K562 (cell line): Measurements from ENCODE around the gene LRRN3. TPM values are rescaled to one million over a fixed set of nuclear protein-coding genes. Genes with fewer than 3 reads are reported as not detected.

Experiments used
- ATAC-seq: fragments of 200-7000 bp; cut with Tn5 transposase; 3 replicates; pipeline ENCODE4 v1.9.1; 2020; ENCODE audit warnings: moderate library complexity
- BruUV-seq: library from RNA; stranded (reverse); fragments of 400-500 nt; replicated peaks from 2 replicates; lab custom pipeline; 2021; lab: Mats Ljungman, UMichigan
- CTCF ChIA-PET: fragments of 300-600 bp; formaldehyde crosslinking; extraction: SDS; loops from one replicate; lab custom pipeline; 2021; ENCODE audit warnings: low intra/inter-chr PET ratio; lab: Yijun Ruan, JAX
- POLR2A ChIA-PET: fragments of 300-600, 350-650 bp; sonication (Branson Sonifier 250); formaldehyde crosslinking; extraction: SDS; loops from one replicate; lab custom pipeline; 2021; ENCODE audit warnings: antibody characterized with exemption, inconsistent platforms; lab: Yijun Ruan, JAX
- DNase-seq, 4 experiments: peaks; one replicate each; pipeline versions ENCODE4 v3.0.0 to v3.0.0-alpha.2; 2011 to 2018; ENCODE audit warnings: low spot score in 3 of 4, mixed read lengths in 3 of 4; ENCODE audit errors: extremely low read depth in 1 of 4
- FAIRE-seq: peaks from 2 replicates; lab custom pipeline; 2011; peaks lifted over from hg19 to GRCh38; lab: Jason Lieb, UNC
- H2AFZ ChIP-seq: 2 replicates; pipeline ENCODE4 v1.6.0; 2011; ENCODE audit warnings: low read depth, low read length, control low read depth, inconsistent platforms
- H3K27ac ChIP-seq: fragments of 200-600 bp; 3 replicates; pipeline ENCODE4 v1.8.0; 2011; ENCODE audit warnings: low read depth, mild to moderate bottlenecking, control low read depth, inconsistent platforms, low read length, moderate library complexity, mixed read lengths; ENCODE audit errors: extremely low read depth
- H3K27me3 ChIP-seq, 2 experiments: fragments of 300-600 bp in 1 of 2; 2 replicates in 1 of 2; 3 replicates in 1 of 2; pipeline versions ENCODE4 v1.6.0 to v1.8.0; 2011; ENCODE audit warnings: inconsistent platforms in 2 of 2, low read length in 2 of 2, mild to moderate bottlenecking in 1 of 2, mixed read lengths in 1 of 2, moderate library complexity in 1 of 2; ENCODE audit not compliant: control insufficient read depth in 2 of 2, insufficient read depth in 2 of 2
- H3K36me3 ChIP-seq: fragments of 300-600 bp; 3 replicates; pipeline ENCODE4 v1.8.0; 2011; ENCODE audit warnings: mild to moderate bottlenecking, low read length, inconsistent platforms; ENCODE audit not compliant: control insufficient read depth, insufficient read depth
- H3K4me1 ChIP-seq, 2 experiments: fragments of 200-600 bp in 1 of 2; replicated peaks in 1 of 2; 2 replicates in 1 of 2; 3 replicates in 1 of 2; pipeline versions ENCODE4 v1.5.1 to v1.8.0; 2011; ENCODE audit warnings: inconsistent platforms in 2 of 2, low read length in 2 of 2, mild to moderate bottlenecking in 1 of 2, mixed read lengths in 1 of 2, moderate library complexity in 1 of 2; ENCODE audit not compliant: control insufficient read depth in 2 of 2, insufficient read depth in 2 of 2
- H3K4me2 ChIP-seq: 2 replicates; pipeline ENCODE4 v1.6.1; 2011; ENCODE audit warnings: low read length, control low read depth, inconsistent platforms, mixed read lengths; ENCODE audit not compliant: insufficient read depth
- H3K4me3 ChIP-seq: fragments of 200-600 bp; sonication (generic), shearing (Covaris generic); 2 replicates; pipeline ENCODE4 v1.5.1; 2016; ENCODE audit warnings: control low read depth, inconsistent platforms
- H3K79me2 ChIP-seq: fragments of 200-600 bp; 3 replicates; pipeline ENCODE4 v1.8.0; 2011; ENCODE audit warnings: low read length, inconsistent platforms; ENCODE audit not compliant: control insufficient read depth, insufficient read depth
- H3K9ac ChIP-seq, 2 experiments: 2 replicates each; pipeline versions ENCODE4 v1.6.0 to v1.6.1; 2011; ENCODE audit warnings: low read depth in 2 of 2, low read length in 2 of 2, control low read depth in 1 of 2, inconsistent platforms in 1 of 2, mild to moderate bottlenecking in 1 of 2, mixed read lengths in 1 of 2; ENCODE audit not compliant: insufficient read depth in 1 of 2
- H3K9me1 ChIP-seq: one replicate; pipeline ENCODE4 v1.6.0; 2011; ENCODE audit warnings: inconsistent platforms, mild to moderate bottlenecking, low read length, moderate library complexity; ENCODE audit not compliant: control insufficient read depth, insufficient read depth
- H3K9me3 ChIP-seq: replicated peaks from 2 replicates; pipeline ENCODE4 v1.5.1; 2011; ENCODE audit warnings: low read depth, low read length, inconsistent platforms; ENCODE audit not compliant: control insufficient read depth, insufficient read depth
- H4K20me1 ChIP-seq: replicated peaks from 2 replicates; pipeline ENCODE4 v1.6.1; 2011; ENCODE audit warnings: low read length, inconsistent platforms, mixed read lengths; ENCODE audit not compliant: control insufficient read depth, insufficient read depth
- KLF6 ChIP-seq: fragments of 250-450 bp; sonication (Bioruptor Pico); IDR thresholded peaks from 2 replicates; pipeline ENCODE4 v1.4.0; 2020; ENCODE audit warnings: mild to moderate bottlenecking, moderate library complexity, borderline replicate concordance
- POLR2AphosphoS5 ChIP-seq: IDR thresholded peaks from 2 replicates; pipeline ENCODE4 v1.6.1; 2011; ENCODE audit warnings: mild to moderate bottlenecking, low read depth, low read length, moderate library complexity; ENCODE audit not compliant: control insufficient read depth, insufficient read depth
- REST ChIP-seq, 2 experiments: fragments of 450-650 bp; formaldehyde crosslinking in 1 of 2; IDR thresholded peaks; 2 replicates each; pipeline versions ENCODE4 v1.4.0 to v1.6.1; 2014 to 2020; ENCODE audit warnings: mild to moderate bottlenecking in 2 of 2, borderline replicate concordance in 1 of 2, low read depth in 1 of 2
- TRIM24 ChIP-seq, 2 experiments: fragments of 450-650 bp; IDR thresholded peaks; 2 replicates each; pipeline ENCODE4 v1.6.1; 2016
- ZNF280B ChIP-seq: fragments of 250-450 bp; sonication (Bioruptor Pico); IDR thresholded peaks from 2 replicates; pipeline ENCODE4 v1.5.1; 2021; ENCODE audit warnings: mild to moderate bottlenecking
- WGBS: fragments of 100-300 bp; shearing (Covaris generic); methylation state at CpG from one replicate; pipeline ENCODE4 v1.1.6; 2016; ENCODE audit warnings: low coverage, mixed read lengths; ENCODE audit not compliant: insufficient coverage; ENCODE audit errors: missing lambda C conversion rate; 5-methylcytosine and 5-hydroxymethylcytosine counted together
- in situ Hi-C: fragments of 300-500 bp; cut with MboI; formaldehyde crosslinking; loops from 4 replicates; pipeline ENCODE4 v1.15.0; 2018; ENCODE audit warnings: inconsistent platforms, mixed read lengths
- intact Hi-C: fragments of 100-400 bp; cut with micrococcal nuclease; formaldehyde crosslinking; loops from 2 replicates; pipeline ENCODE4 v1.14.2; 2022
- polyA plus RNA-seq, 8 experiments: library from polyadenylated mRNA; depleted of rRNA in 4 of 8; stranded (reverse) in 5 of 8; unstranded in 3 of 8; fragments of >200 nt; fragmentation: Nextera tagmentation in 2 of 8; fragmentation: Illumina TruSeq in 1 of 8; extraction: Ambion mirVana in 2 of 8; extraction: Trizol in 1 of 8; gene quantifications; 2 replicates each; pipeline versions ENCODE4 v1.2.1 to v1.2.3, GENCODE V29; 2011 to 2014; ENCODE audit warnings: inconsistent platforms in 1 of 8, missing spikeins in 1 of 8
- total RNA-seq, 7 experiments: library from RNA; depleted of rRNA in 6 of 7; stranded (reverse); fragments of >200 nt in 6 of 7; fragmentation: Illumina TruSeq in 2 of 7; extraction: Trizol in 2 of 7; gene quantifications; 2 replicates each; pipeline versions ENCODE4 v1.2.1 to v1.2.3, GENCODE V29; 2011 to 2021; ENCODE audit warnings: low replicate concordance in 1 of 7

The LRRN3 gene
- total and polyA plus RNA-seq, 9 of the 15 experiments (the other 6 are each of a cell fraction or from before 2014, with no cell fraction given), result 0.05 to 1.00 (median 0.20) TPM; not detected in 1

- WGBS, result 73% methylated on average over 1 of the region's 1 CpG
- Histone ChIP-seq H3K9me1 (no peaks in the 10 kb centered on the region), H3K27me3 (no peaks in the 10 kb centered on the region), H2AFZ (no peak overlapping the region), H3K9me3 (peaks cover 6% of the 10 kb centered on the region; the same call in 1 of the 2 replicates), H3K9ac (no peak overlapping the region), H3K4me2 (no peak overlapping the region), H3K79me2 (no peaks in the 10 kb centered on the region), H3K36me3 (no peaks in the 10 kb centered on the region), H3K4me1 (peaks cover 4 to 10% of the 10 kb centered on the region in 2 experiments; a peak in 3 of 5 replicates), H3K4me3 (no peak overlapping the region), H3K27ac (no peak overlapping the region), H4K20me1 (no peaks in the 10 kb centered on the region)
- TF ChIP-seq TRIM24 (IDR thresholded peaks at IDR 0.05) (no peak), ZNF280B (no peak), POLR2AphosphoS5 (no peak), KLF6 (CRISPR knock-in tag) (no peak), REST (IDR thresholded peaks at IDR 0.05; ENCODE audit: borderline replicate concordance) (no peak), REST (CRISPR knock-in tag; IDR thresholded peaks at IDR 0.05; ENCODE audit: low read depth) (no peak)
- no TSS peak for BruUV-seq
- intact Hi-C loops, result no loop called here
- CTCF ChIA-PET, result no interaction called here
- FAIRE-seq, result no peak
- in situ Hi-C loops, result no loop called here
- no peak for ATAC-seq
- POLR2A ChIA-PET, result no interaction called here
- no peak for DNase-seq
Observed at GRCh38 chr7:111063166-111063565, 27.8 kb upstream of the LRRN3 start.
